GM20431 (cell line): ENCODE data around the gene RSPO1.

Source experiments
- in situ Hi-C: fragments of 300-500 bp; cut with MseI, MboI; formaldehyde crosslinking; loops from one replicate; pipeline ENCODE4 v1.15.0; 2020; ENCODE audit warnings: low sequenced_read_pairs; ENCODE audit not compliant: unreplicated experiment

Gene RSPO1

GRCh38 chr1:37634244-37634991, at the start of gene RSPO1:
RSPO1 (minus strand) TSS chr1:37634892; CDS start chr1:37629661, 5,231 bp downstream.
- in situ Hi-C loops, result no loop called here

- in situ Hi-C loops, result loop anchor here (10.0 to 25.0 kb wide), 2 partner anchors 79 to 222 kb away; partner anchors contain the start of gene ZC3H12A
Measured at GRCh38 chr1:37684182-37684581, 49.5 kb upstream of the RSPO1 start.

- in situ Hi-C loops, result loop anchor here (10.0 to 25.0 kb wide), 2 partner anchors 78 to 220 kb away; partner anchors contain the start of gene ZC3H12A
Measured at GRCh38 chr1:37682334-37682987, 47.8 kb upstream of the RSPO1 start.

GRCh38 chr1:37680933-37681332, 46.2 kb upstream of the RSPO1 start:
- in situ Hi-C loops, result loop anchor here (10.0 to 25.0 kb wide), 2 partner anchors 76 to 219 kb away; partner anchors contain the start of gene ZC3H12A

GRCh38 chr1:37677808-37678207, 43.1 kb upstream of the RSPO1 start:
- in situ Hi-C loops, result loop anchor here (25.0 kb wide), 1 partner anchor 216 kb away; the partner anchor contains the start of gene ZC3H12A

- in situ Hi-C loops, result loop anchor here (25.0 kb wide), 1 partner anchor 215 kb away; the partner anchor contains the start of gene ZC3H12A
Measured at GRCh38 chr1:37677143-37677439, 42.4 kb upstream of the RSPO1 start.

GRCh38 chr1:37676281-37677142, 41.8 kb upstream of the RSPO1 start:
- in situ Hi-C loops, result loop anchor here (25.0 kb wide), 1 partner anchor 214 kb away; the partner anchor contains the start of gene ZC3H12A

- in situ Hi-C loops, result no loop called here
Measured at GRCh38 chr1:37673920-37674319, 39.2 kb upstream of the RSPO1 start.

- in situ Hi-C loops, result no loop called here
Measured at GRCh38 chr1:37672136-37672870, 37.6 kb upstream of the RSPO1 start.

- in situ Hi-C loops, result no loop called here
Measured at GRCh38 chr1:37671261-37671660, 36.6 kb upstream of the RSPO1 start.

GRCh38 chr1:37670133-37670532, 35.4 kb upstream of the RSPO1 start:
- in situ Hi-C loops, result no loop called here

- in situ Hi-C loops, result no loop called here
Measured at GRCh38 chr1:37667023-37667671, 32.5 kb upstream of the RSPO1 start.

GRCh38 chr1:37666241-37666867, 31.7 kb upstream of the RSPO1 start:
- in situ Hi-C loops, result no loop called here

GRCh38 chr1:37663426-37664000, 28.8 kb upstream of the RSPO1 start:
- in situ Hi-C loops, result no loop called here

- in situ Hi-C loops, result no loop called here
Measured at GRCh38 chr1:37662031-37662755, 27.5 kb upstream of the RSPO1 start.

- in situ Hi-C loops, result no loop called here
Measured at GRCh38 chr1:37661401-37661800, 26.7 kb upstream of the RSPO1 start.

- in situ Hi-C loops, result no loop called here
Measured at GRCh38 chr1:37660664-37661063, 26.0 kb upstream of the RSPO1 start.

GRCh38 chr1:37658486-37658885, 23.8 kb upstream of the RSPO1 start:
- in situ Hi-C loops, result no loop called here
